GM19455 (cell line): Measurements from ENCODE around the gene PIP5K1A.
"Not testable (repeated sequence)": the region's sequence is repeated elsewhere in the genome, so short reads cannot be mapped to it uniquely, and the experiment has no call there.

Source experiments
- ATAC-seq: cut with Tn5 transposase; IDR thresholded peaks from one replicate; pipeline ENCODE4 v1.9.1; 2021; ENCODE audit not compliant: unreplicated experiment

The PIP5K1A gene

GRCh38 chr1:151189637-151190445, 8.5 kb upstream of the PIP5K1A start, which contains the start of gene VPS72:
Gene VPS72, minus strand, starts transcription at chr1:151190197. Its CDS starts 76 bp downstream, at chr1:151190121.
- ATAC-seq, result peak; percentile 81

GRCh38 chr1:151192047-151192446, 6.3 kb upstream of the PIP5K1A start:
- no peak for ATAC-seq

- no peak for ATAC-seq
Measured at GRCh38 chr1:151193304-151193703, 5.0 kb upstream of the PIP5K1A start.

- no peak for ATAC-seq
Measured at GRCh38 chr1:151193856-151194255, 4.5 kb upstream of the PIP5K1A start.

- not testable (repeated sequence) for ATAC-seq
Measured at GRCh38 chr1:151194894-151195594, 3.3 kb upstream of the PIP5K1A start.

GRCh38 chr1:151196292-151196800, 2.0 kb upstream of the PIP5K1A start:
- no peak for ATAC-seq

GRCh38 chr1:151197863-151198253, 494 bp upstream of the PIP5K1A start:
- no peak for ATAC-seq

GRCh38 chr1:151199873-151200581, 1.7 kb downstream of the PIP5K1A start:
- no peak for ATAC-seq

- not testable (repeated sequence) for ATAC-seq
Measured at GRCh38 chr1:151205381-151205965, 7.1 kb downstream of the PIP5K1A start.

GRCh38 chr1:151210830-151211229, 12.5 kb downstream of the PIP5K1A start:
- no peak for ATAC-seq

- ATAC-seq, result no peak
Measured at GRCh38 chr1:151211972-151212705, 13.8 kb downstream of the PIP5K1A start.

GRCh38 chr1:151213560-151213959, 15.2 kb downstream of the PIP5K1A start:
- ATAC-seq, result no peak

GRCh38 chr1:151221616-151222015, 23.3 kb downstream of the PIP5K1A start:
- no peak for ATAC-seq

GRCh38 chr1:151222130-151222529, 23.8 kb downstream of the PIP5K1A start:
- ATAC-seq, result no peak

GRCh38 chr1:151235235-151235634, 36.9 kb downstream of the PIP5K1A start:
- no peak for ATAC-seq

GRCh38 chr1:151237678-151238466, 39.5 kb downstream of the PIP5K1A start:
- ATAC-seq, result no peak

GRCh38 chr1:151238467-151238739, 40.1 kb downstream of the PIP5K1A start:
- ATAC-seq, result no peak

- no peak for ATAC-seq
Measured at GRCh38 chr1:151242442-151242841, 44.1 kb downstream of the PIP5K1A start.

GRCh38 chr1:151243683-151244216, 45.4 kb downstream of the PIP5K1A start:
- no peak for ATAC-seq
